HG03066 (cell line): ENCODE measurements around the gene SMOC2.
"Not testable (repeated sequence)": the region's sequence is repeated elsewhere in the genome, so short reads cannot be mapped to it uniquely, and the experiment has no call there.

Source experiments
- ATAC-seq: cut with Tn5 transposase; IDR thresholded peaks from one replicate; pipeline ENCODE4 v1.9.1; 2021; ENCODE audit warnings: low read depth; ENCODE audit not compliant: unreplicated experiment

Gene SMOC2

DNA sequence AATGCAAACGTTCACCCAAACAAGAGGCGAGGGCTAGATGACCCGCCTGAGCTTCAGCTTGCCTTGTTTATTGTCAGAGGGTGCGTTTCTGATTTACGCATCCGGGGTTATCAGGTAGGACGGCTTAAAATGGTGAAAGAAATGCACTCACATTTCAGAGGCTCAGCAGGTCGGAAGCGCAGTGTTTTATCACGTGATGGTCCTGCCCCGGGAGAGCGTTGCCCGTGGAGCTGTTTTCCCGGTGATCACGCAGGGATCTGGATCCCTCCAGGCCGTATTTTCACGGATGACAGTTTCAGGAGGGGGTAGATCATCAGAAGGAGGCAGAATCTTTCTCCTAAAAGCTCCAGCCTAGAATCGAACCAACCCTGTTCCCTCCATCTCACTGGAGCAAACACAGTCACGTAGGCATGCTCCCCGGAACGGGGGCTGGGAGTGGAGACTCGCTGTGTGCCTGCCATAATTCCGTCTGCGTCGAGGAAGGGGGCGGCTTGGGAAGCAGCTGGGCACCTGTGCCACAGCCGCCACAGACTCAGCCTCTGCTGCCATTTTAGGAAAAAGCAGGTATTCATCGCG, 121.7 kb downstream of the SMOC2 start:
- ATAC-seq, result no peak

DNA sequence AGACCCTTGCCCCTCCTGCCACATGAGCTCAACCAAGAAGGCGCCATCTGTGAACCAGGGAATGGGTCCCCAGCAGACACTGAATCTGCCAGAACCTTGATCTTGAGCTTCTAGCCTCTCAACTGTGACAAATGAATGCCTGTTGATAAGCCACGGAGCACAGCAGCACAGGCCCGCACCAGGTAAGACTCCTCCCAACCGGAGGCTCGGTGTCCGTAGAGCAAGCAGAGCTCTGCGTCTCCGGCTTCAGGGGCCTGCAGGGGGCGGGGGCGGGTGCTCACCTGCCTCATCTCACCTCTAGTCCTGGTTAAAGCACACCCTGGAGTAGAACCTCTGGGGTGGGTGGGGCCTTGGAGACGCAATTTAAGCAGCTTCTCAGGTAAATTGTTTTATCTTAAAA, 122.7 kb downstream of the SMOC2 start:
- ATAC-seq, result no peak

DNA sequence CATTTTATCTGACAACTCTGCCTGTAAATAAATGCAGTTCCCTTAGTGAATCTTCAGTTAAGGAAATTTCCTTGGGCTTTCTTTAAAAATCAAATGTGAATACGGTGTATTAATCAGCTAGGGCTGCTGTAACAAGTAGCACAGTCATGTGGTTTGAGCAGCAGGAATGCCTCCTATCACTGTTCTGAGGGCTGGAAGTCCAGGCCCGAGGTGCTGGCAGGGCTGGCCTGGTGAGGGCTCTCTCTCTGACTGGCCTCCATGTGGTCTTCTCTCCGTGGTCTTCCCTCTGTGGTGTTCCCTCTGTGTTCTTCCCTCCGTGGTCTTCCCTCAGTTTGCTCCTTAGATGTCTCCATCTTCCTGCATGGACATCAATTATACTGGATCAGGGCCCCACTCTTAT, 124.1 kb downstream of the SMOC2 start:
- no peak for ATAC-seq

DNA sequence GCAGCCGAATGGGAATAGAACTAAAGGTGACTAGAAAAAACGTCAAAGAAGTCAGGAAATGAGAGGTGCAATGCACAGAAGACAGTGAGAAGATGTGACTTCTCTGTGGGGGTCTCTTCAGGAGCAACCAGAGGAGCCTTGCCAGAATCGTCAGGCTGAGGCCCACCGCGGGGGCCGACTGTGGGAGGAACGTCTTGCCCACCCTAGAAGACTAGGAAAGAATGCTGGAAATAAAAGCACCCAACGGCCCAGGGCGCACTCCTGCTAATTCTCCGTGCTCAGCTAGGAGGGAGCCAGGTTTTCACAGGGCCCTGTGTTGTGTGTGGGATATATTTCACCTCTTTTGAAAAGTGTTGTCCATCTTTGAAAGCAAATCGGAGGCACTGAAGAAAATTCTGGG, 129.2 kb downstream of the SMOC2 start:
- ATAC-seq, result no peak

DNA sequence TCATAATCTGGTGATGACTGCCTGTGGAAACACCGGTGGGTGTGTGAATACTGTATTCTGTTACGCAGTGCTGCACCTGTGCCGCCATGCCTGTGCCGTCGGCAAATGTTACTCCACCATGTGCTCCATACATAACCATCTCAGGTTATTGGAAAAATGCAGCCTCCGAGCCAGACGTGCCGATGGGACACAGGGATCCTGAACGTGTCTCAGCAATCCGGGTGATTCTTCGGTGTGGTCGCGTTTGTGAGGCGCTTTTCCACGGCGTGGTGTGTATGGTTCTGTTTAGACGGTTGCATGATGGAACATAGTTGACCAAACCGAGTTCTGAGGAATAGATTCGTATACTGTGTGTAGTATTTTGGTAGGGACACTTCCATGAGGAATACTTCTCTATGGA, 130.3 kb downstream of the SMOC2 start:
- no peak for ATAC-seq

- ATAC-seq, result not testable (repeated sequence)
These were observed 132.4 kb downstream of the SMOC2 start for GRCh38 chr6:168573276-168573835.

- ATAC-seq, result no peak
These were observed 133.2 kb downstream of the SMOC2 start for GRCh38 chr6:168574075-168574698.

GRCh38 chr6:168574699-168575195, 133.8 kb downstream of the SMOC2 start:
- ATAC-seq, result no peak

DNA sequence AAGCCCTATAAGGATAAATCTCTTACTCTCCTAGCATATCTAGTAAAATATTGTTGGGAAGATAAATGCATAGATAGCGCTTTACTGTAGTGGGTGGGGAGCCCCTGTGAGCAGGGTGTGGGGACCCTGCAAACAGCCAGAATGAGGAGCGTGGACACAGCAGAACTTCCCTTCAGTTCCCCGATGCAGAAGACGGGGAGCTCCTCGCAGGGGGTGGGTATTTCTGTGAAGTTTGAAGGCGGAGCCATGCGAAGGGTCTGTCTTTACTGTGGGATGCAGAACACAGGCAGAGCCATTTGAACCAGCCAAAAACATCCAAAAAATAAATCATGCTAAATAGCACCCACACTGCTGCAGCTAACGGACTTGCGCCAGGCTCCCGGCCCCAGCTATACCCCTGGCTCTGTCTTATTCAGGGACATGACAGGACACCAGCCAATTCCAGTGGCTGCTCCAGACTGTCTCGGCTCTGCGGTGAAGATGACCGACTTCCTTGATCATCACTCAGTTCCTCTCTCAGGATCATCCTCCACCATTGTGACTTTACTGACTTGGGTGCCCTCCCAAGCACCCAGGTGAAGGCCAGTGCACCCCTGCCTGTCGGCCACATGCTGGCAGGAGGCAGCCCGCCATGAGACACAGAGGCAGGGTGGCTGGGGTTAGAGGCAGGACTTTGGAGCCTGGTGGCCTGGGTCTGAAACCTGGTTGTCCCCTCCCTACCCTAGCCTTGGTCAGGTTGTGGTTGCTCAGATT, 134.5 kb downstream of the SMOC2 start:
- ATAC-seq, result no peak

DNA sequence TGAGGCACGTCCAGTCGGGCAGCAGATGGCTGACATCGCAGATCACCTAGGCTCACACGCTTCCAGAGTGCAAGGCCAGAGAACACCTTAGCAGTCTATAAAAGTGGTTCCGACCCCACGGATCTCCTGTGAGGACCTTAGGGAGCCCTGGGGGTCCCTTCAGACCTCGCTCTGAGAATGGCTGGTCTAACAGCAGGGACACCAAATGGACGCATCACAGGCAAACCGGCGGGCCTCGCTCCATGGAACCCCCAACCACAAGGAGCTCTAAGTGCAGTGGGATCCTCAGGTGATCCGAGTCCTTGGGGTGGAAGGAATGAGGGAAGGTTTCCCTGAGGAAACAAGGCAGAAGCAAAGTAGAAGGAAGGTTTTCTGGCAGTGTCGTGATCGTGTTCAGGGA, 135.4 kb downstream of the SMOC2 start:
- ATAC-seq, result no peak

DNA sequence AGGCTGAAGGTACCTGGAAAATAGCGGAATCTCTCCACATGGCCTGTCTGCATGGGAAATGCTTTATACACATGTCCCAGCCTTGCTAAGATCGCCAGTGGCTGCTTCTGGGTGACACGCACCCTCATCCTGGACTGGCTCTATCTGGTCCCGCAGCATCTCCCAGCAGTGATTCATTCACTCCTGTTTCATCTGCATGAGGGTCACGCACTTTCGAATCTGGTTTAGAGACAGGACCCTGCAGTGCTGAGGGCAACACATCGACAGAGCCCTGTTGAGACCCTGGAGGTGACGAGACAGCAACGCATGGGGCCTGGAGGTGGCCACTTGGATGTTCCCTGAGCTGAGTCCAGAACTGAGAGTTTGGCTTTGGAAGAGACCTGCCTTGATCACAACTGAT, 136.5 kb downstream of the SMOC2 start:
- no peak for ATAC-seq

GRCh38 chr6:168578036-168578435, 137.1 kb downstream of the SMOC2 start:
- ATAC-seq, result no peak

- no peak for ATAC-seq
These were observed 140.3 kb downstream of the SMOC2 start for GRCh38 chr6:168581236-168581635.

DNA sequence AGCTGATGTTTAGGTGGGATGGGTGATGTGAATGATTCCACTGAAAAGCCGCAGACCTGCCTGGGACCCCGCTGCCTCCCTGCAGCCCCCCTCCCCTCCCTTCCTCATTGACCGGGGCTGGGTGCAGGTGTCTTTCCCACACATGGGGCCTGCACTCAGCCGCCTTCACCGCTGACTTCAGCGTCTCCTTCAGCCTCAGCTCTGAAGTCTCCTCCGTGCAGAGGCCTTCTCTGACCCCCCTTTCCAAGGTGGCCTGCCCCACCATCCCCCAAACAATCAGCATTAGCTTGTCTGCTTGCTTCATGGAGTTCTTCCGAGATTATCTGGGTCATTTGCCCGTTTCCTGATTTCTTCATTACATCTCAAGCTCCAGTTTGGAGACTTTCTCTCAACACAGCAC, 140.7 kb downstream of the SMOC2 start:
- no peak for ATAC-seq

DNA sequence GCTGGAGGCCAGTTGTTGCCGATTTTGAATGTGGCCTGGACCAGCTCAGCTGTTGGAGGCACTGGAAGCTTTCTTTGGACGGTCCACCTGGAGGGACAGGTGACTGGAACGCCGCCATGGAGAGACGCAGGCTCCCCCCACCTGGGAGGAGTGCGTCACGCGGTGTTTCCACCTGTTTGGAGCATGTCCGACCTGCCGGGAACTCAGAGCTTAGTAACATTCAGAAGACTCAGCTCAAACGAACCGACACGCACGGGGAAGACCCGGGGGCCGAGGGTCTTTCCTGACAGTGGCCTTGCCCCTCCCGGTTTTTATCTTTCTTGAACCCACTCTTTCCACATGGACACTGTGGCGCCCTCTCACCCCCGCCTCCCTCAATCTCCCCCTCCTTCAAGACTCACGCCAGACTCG, 141.6 kb downstream of the SMOC2 start:
- no peak for ATAC-seq

DNA sequence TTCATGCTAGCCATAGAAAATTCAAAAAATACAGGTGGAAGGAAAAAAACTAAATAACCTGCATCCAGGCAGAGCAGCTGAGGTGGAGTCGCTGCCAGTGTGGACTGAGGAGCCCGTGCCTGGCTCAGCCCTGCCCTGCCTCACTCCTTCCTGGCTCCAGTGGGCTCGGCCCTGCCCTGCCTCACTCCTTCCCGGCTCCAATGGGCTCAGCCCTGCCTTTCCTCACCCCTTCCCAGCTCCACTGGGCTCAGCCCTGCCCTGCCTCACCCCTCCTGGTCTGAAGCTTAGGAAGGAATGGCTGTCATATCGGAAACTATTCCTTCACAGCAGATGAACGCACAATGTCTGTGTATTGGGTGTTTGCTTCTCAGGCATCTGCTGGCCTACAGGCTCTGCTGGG, 142.1 kb downstream of the SMOC2 start:
- no peak for ATAC-seq

DNA sequence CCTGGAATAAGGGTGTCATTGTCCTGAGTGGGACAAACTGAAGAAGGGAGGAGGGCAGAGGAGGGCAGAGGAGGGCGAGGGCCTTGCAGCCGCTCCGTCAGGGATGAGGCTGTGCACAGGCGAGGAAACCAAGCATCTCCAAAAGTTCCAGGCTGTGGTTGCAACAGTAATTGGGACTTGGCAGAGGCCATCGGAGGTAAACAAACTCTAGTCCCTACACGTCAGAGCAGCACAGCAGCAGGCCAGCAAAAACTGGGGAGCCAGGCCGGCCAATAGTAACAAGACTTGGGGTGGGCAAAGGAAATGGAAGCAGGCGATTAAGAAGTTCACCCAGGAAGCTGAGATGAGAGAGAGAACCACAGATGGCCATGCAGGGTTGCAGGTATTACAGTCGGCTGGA, 142.8 kb downstream of the SMOC2 start:
- ATAC-seq, result no peak

DNA sequence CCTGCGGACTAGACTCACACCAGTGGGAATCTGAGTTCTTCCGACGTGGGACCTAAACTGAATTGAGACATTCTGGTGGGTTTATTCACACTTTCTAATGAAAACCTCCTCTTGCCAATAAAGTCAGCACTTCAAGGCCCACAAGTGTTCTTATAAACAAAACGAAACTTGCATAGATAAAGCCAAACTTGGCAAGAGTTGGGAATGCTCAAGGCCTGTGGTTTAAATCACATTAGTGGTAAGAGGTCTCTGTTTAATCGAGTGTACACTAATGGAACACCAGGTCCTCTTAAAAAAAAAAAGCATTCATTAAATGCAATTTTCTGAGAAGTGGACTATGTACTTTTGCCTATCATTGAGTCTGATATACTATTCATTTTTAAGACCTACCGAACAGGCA, 143.3 kb downstream of the SMOC2 start:
- ATAC-seq, result no peak

GRCh38 chr6:168584671-168585070, 143.7 kb downstream of the SMOC2 start:
- no peak for ATAC-seq

- ATAC-seq, result no peak
These were observed 144.5 kb downstream of the SMOC2 start for GRCh38 chr6:168585441-168585840.

GRCh38 chr6:168589275-168589674, 148.3 kb downstream of the SMOC2 start:
- no peak for ATAC-seq

GRCh38 chr6:168590406-168590805, 149.4 kb downstream of the SMOC2 start:
- no peak for ATAC-seq
